GM13976 (cell line): ENCODE data around the gene NOSIP.

ENCODE experiments used
- DNase-seq: peaks from one replicate; pipeline ENCODE4 v3.0.0; 2012; ENCODE audit warnings: low spot score
- in situ Hi-C: fragments of 300-500 bp; cut with MboI; formaldehyde crosslinking; loops from one replicate; pipeline ENCODE4 v1.12.0; 2022; ENCODE audit warnings: low sequenced_read_pairs, mixed read lengths, inconsistent platforms; ENCODE audit not compliant: unreplicated experiment
- TF ChIP-seq, protein P1 (sequence below): IDR thresholded peaks from 2 replicates; pipeline ENCODE4 v1.5.1; 2012; ENCODE audit warnings: borderline replicate concordance, mild to moderate bottlenecking; ENCODE audit not compliant: insufficient read depth; ENCODE audit errors: extremely low read depth, missing control alignments, control extremely low read depth

The NOSIP gene

GRCh38 chr19:49552749-49553148 is 27.6 kb downstream of the NOSIP start:
- DNase-seq = no peak
- TF ChIP-seq, protein P1, sequence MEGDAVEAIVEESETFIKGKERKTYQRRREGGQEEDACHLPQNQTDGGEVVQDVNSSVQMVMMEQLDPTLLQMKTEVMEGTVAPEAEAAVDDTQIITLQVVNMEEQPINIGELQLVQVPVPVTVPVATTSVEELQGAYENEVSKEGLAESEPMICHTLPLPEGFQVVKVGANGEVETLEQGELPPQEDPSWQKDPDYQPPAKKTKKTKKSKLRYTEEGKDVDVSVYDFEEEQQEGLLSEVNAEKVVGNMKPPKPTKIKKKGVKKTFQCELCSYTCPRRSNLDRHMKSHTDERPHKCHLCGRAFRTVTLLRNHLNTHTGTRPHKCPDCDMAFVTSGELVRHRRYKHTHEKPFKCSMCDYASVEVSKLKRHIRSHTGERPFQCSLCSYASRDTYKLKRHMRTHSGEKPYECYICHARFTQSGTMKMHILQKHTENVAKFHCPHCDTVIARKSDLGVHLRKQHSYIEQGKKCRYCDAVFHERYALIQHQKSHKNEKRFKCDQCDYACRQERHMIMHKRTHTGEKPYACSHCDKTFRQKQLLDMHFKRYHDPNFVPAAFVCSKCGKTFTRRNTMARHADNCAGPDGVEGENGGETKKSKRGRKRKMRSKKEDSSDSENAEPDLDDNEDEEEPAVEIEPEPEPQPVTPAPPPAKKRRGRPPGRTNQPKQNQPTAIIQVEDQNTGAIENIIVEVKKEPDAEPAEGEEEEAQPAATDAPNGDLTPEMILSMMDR = no peak
- in situ Hi-C loops = no loop called here

GRCh38 chr19:49551531-49551930 is 28.8 kb downstream of the NOSIP start:
- in situ Hi-C loops = no loop called here
- TF ChIP-seq, protein P1 = no peak

DNA sequence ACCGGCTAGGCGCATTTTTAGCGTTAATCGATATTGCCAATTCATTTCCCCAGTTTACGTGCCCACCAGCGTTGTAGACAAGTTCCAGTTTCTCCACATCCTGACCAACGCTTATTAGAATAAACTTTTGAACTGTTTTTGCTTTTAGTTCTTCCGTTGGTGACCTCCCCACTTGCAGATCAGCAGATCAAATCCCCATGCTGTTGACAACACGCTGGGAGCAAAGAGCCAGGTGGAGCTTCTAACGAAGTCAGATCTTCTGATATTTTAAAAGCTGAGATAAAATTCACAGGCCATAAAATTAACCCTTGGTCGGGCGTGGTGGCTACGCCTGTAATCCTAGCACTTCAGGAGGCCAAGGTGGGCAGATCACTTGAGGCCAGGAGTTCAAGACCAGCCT is 31.3 kb downstream of the NOSIP start:
- DNase-seq = no peak
- TF ChIP-seq, protein P1 = no peak
- in situ Hi-C loops = no loop called here

More at GRCh38 chr19:49551531-49551930, 28.8 kb downstream of the NOSIP start:
- no peak for DNase-seq

GRCh38 chr19:49546825-49547565 is 33.4 kb downstream of the NOSIP start:
- DNase-seq = peak; percentile 85
- in situ Hi-C loops = no loop called here
- TF ChIP-seq, protein P1 = peak; percentile 79

- DNase-seq = no peak
- in situ Hi-C loops = no loop called here
- TF ChIP-seq, protein P1 = no peak
Measured at GRCh38 chr19:49544154-49544553, 36.2 kb downstream of the NOSIP start.

DNA sequence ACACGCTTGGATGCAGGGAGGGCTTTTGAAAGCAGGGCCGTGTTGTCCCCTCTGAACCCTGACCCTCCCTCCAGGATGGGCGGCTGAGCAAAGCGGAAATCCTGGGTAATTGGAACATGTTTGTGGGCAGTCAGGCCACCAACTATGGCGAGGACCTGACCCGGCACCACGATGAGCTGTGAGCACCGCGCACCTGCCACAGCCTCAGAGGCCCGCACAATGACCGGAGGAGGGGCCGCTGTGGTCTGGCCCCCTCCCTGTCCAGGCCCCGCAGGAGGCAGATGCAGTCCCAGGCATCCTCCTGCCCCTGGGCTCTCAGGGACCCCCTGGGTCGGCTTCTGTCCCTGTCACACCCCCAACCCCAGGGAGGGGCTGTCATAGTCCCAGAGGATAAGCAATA is 37.3 kb downstream of the NOSIP start:
- peak; percentile 23 for DNase-seq
- TF ChIP-seq, protein P1 = no peak
- in situ Hi-C loops = no loop called here
